Epidermal melanocyte (primary cell): Measurements from ENCODE around the gene RAB8A.

ENCODE experiments used
- DNase-seq: peaks from one replicate; pipeline ENCODE4 v3.0.0; 2011; ENCODE audit warnings: low spot score; ENCODE audit not compliant: insufficient read length

The RAB8A gene

DNA sequence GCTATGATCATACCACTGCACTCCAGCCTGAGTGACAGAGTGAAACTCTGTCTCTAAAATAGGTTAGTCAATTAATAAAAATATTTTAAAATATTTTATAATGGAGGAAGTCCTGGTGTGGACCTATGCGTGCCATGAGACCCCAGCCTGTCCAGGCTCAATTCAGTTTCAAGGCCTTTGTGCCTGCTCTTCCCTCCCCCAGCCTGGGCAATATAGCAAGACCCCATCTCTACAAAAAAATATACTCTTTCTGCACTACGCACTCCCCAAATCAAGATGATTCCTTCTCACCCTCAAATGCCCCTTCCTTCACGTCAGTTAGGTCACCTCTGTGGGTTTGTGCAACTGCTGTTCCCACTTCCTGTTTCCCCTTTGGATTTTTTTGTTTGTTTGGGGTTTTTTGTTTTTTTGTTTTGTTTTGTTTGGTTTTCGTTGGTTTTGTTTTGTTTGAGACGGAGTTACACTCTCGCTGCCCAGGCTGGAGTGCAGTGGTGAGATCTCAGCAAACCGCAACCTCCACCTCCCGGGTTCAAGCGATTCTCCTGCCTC, 30.4 kb downstream of the RAB8A start:
- no peak for DNase-seq

DNA sequence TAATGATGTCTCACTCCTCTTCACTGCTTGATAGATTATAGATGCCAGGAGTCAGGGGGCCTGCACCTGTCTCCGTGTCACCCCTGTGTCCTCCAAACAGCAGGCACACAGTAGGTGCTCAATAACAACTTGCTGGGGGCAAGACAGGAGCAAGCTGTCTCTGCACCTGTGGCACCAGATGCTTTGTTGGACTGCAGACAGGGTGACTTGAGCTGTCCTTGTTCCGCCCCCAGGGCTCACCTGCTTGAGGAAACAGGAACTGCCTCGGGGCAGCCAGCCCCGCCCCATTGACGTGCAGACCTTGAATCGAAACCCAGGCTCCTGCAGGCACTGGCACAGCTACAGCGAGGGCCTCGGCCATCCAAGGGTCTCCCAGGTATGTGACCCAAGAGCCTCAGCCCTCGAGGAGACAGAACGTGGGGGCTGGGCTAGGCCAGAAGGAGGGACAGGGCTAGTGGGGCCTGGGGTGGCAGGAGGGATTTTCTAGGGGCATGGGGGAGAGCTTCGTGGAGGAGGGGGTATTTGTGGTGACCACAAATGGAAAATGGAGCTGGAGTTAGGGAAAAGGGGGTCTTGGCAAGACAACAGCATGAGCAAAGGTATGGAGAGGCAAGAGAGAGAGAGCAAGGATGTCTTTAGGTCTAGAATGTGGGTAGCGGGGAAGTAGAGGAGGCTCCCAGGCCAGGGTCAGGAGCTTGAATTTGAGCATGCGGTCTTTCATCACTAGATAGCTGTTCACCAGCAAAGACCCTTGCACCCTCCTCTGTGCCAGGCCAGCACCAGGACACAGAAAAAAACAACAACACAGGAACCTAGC, 31.9 kb downstream of the RAB8A start, which contains the start of gene HSH2D:
HSH2D (plus strand) TSS at position 287 of the 817 bp plus-strand sequence. CDS start 5,066 bp downstream, outside the sequence.
- DNase-seq = no peak

DNA sequence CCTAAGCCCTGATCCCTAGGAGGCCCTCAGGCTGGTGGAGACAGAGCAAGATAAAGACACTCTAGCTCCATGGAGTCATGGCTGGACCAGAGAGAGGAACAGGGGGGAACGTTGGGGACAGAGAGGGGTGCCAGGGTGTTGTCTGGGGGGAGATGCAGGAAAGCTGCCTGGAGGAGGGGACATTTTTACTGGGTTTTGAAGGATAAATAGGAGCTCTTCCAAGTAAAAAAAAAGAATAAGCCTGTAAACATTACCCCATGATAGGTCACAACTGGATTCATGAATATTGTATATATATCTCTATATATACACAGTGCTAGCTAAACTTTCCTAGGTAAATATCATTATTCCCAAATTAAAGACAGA, 32.5 kb downstream of the RAB8A start:
- no peak for DNase-seq

DNA sequence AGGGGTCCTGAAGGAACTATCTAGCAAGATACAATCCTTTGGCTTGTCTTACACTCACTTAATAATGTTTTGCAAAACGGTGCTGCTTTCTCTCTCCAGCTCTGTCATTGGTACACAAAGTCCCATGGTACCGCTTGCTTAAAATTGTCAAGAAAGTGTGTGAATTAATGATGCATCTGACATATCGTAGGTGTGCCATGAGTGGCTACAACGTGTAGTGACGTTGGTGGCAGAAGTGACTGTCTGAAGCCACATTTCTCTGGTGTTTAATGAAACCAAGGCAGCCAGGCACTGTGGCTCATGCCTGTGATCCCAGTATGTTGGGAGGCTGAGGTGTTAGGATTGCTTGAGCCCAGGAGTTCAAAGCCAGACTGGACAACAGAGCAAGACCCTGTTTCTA, 34.4 kb downstream of the RAB8A start:
- DNase-seq = no peak

DNA sequence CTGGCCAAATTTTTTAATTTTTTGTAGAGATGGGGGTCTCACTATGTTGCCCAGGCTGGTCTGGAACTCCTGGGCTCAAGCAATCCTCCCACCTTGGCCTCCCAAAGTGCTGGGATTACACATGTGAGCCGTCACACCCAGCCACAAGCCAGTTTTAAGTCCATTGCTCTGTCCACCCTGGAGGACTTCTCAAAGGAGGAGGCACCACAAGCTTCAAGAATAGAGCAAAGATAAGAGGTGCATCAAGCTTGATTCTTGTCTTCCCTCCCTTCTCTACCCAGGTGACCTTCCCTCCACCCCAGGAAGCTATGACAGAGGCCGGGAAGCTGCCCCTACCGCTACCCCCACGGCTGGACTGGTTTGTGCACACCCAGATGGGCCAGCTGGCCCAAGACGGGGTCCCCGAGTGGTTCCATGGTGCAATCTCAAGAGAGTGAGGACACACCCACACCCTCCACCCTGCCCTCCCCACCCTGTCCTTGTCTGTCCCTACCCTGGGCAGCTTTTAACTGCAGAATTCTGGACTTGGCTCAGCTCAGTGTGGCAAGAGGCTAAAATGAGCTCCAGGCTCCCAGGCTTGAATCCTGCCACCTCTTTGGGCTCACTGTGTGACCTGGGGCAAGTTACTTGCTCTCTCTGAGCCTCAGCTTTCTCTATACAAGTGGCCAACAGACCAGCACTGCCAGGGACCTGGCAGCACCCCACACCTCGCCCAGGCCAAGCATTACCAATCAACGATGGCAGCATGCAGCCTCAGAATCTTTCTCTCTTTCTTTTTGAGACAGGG, 36.9 kb downstream of the RAB8A start:
- no peak for DNase-seq

DNA sequence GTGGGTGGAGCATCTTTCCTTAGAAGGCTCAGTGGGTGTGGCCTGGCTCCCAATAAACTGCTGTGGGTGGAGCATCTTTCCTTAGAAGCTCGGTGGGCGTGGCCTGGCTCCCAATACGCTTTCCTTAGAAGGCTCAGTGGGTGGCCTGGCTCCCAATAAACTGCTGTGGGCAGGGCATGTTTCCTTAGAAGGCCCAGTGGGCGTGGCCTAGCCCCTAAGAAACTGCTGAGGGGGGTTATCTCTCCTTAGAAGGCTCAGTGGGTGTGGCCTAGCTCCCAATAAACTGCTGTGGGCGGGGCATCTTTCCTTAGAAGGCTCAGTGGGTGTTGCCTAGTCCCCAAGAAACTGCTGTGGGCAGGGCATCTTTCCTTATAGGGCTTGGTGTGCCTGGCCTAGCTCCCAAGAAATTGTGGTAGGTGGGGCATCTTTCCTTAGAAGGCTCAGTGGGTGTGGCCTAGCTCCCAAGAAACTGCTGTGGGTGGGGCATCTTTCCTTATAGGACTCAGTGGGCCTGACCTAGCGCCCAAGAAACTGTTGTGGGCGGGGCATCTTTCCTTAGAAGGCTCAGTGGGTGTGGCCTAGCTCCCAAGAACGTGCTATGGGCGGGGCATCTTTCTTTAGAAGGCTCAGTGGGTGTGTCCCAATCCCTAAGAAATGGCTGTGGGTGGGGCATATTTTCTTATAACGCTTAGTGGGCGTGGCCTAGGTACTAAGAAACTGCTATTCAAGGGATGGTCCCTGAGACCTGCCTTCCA, 42.1 kb downstream of the RAB8A start:
- no peak for DNase-seq

DNA sequence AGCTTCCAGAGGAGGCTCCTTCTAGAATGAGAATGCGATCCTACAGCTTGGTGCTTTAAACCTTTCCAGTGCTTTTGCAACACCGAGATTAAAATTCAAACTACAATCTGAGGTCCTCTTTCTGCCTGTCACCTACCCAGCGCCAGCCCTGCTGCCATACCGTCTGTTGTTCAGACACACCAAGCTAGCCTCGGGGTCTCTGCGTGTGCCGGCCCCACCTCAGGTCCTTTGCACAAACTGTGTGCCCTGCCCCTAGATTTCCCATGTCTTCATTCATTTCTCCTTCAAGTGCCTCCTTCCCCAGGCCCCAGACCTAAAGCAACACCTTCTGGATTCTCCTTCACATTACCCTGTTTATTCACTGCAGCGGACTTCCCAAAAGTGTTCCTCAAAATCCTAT, 42.9 kb downstream of the RAB8A start:
- no peak for DNase-seq

DNA sequence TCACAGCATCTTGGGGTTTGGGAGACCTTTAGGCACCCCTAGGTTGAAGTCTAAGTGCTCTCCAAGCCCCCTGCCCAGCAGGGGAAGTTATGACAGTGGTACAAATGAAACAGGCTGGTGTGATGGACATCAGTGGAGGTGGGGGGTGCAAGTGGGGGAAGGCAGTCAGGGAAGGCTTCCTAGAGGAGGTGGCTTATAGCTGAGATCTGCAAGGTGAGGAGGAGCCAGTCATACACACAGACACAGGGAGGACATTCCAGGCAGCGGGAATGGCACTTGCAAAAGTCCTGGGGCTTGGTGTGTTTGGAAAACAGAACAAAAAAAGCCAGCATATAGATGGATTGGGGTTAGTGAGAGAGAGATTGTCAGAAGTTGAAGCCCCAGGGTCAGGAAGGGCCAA, 43.4 kb downstream of the RAB8A start:
- DNase-seq = no peak

DNA sequence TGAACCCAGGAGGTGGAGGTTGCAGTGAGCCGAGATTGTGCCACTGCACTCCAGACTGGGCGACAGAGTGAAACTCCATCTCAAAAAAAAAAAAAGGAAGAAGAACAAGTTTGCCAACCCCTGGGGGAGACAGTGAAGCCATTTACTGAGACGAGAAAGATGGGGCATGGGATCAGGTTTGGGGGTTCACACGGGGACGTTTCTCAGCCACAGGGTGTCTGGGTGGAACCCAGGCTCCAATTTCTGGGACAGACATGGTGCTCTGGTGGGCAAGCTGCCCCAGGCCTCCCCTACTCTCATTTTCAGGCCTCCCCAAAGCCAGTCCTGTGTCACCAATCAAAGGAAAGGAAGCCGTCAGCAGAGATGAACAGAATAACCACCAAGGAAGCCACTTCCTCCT, 45.2 kb downstream of the RAB8A start:
- DNase-seq = no peak

DNA sequence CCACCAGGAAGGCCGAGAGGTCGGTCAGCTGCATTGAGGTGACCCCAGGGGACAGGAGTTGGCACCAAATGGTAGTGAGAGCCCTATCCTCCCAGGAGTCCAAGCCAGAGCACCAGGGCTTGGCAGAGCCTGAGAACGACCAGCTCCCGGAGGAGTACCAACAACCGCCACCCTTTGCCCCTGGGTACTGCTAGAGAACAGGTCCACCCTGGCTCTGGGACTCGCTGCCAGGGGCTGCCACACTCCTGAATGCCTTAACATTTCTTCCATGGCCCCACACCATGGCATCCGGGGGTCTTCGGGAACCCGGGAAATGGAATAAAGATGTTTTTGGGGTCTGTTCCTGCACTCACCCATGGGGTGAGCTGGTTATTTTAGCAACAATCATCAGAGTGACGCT, 45.9 kb downstream of the RAB8A start:
- DNase-seq = no peak

DNA sequence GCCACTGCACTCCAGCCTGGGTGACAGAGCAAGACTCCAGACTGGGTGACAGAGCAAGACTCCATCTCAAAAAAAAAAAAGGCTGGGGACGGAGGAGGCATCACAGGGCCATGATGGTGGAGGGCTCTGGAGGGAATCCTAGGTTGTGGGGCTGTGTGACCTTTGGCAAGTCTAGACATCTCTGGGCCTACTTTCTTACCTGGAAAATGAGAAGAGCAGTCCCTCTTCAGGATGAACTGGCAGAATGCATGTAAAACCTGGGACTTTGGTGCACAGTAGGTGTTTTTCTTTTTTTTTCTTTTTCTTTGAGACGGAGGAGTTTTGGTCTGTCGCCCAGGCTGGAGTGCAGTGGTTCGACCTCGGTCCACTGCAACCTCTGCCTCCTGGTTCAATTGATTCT, 48.0 kb downstream of the RAB8A start:
- no peak for DNase-seq

DNA sequence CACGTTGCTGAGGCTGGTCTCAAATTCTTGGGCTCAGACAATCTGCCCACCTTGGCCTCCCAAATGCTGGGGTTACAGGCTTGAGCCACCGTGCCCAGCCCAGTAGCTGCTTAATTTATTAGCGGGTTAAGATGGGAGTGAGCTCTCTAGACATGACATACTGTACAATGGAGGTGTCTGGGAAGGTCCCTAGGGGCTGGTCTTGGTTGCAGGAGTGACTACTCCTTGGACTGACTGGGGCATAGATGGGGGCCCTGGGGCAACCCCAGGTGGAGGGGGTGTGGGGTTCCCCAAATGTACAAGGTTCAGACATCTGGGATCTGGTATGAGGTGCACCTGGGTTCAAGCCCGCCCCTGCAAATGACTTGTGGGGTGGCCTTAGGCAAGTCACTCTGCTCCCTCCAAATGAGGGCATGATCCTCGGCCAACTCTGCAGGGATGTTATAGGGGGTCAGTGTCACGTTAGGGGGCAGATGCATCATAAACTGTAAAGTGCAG, 48.8 kb downstream of the RAB8A start:
- no peak for DNase-seq

DNA sequence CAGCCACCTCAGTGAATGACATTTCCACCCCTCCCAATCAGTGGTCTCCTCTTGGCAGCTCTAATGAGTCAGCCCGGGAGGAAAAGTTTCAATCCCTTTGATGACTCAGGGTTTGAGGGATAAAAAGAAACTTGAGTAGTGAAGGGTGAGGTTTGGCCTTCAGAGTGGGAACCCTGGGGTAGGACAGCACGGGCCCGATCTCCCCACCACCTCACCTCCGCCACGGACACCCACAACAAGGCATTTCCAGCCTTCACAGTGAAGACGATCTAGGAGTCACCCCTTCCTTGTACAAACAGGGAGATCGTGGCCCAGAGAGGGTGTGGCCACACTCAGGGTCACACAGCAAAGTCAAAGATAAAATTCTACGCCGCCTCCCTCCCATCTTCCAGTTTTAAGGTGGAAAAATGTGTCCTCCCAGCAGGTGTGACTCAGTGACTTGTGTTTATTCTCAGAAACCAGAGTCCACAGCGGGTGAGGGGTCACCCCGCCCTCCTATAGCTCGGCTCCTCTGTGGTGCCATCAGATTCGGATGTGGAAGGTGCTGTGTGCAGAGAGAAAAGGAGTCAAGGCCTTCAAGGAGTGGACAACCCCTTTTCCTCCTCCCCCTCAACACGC, 49.4 kb downstream of the RAB8A start:
- no peak for DNase-seq

DNA sequence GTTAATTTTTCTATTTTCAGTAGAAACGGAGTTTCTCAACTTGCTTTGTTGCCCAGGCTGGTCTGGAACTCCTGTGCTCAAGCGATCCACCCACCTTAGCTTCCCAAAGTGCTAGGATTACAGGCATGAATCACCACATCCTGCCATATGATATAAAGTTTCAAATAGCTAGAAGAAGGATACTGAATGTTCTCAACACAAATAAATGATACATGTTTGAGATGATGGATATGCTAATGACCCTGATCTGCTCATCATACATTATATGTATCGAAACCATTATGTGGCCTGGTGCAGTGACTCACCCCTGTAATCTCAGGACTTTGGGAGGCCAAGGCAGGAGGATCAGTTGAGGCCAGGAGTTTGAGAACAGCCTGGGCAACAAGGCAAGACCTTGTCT, 50.2 kb downstream of the RAB8A start:
- DNase-seq = no peak

DNA sequence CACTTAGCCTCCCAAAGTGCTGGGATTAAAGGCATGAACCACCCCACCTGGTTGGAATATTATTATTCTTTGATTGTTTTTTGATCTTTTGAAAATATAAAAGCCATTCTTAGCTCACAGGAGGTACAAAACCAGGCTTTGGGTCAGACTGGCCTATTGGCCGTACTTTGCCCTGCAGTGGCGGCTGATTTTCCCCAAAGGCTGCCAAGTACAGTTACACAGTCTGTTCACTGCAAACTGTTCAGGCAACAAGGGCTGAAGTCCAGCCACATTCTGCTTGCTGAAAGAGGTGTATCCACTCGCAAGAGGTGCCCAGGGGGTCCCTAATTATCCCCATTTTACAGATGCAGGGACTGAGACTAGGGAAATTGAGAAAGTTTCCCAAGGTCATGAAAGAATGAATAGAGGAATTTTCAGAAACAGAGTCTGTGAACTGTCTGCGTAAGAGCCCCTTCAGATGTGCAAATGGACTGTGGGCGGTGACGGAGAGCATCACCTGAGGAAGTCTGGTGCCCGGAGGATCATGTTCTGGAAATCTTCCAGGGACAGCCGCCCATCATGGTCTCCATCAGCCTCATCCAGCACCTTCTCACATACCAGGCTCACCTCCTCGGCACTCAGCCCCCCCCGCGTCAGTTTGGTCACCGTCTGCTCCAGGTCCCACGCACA, 52.7 kb downstream of the RAB8A start:
- DNase-seq = no peak

DNA sequence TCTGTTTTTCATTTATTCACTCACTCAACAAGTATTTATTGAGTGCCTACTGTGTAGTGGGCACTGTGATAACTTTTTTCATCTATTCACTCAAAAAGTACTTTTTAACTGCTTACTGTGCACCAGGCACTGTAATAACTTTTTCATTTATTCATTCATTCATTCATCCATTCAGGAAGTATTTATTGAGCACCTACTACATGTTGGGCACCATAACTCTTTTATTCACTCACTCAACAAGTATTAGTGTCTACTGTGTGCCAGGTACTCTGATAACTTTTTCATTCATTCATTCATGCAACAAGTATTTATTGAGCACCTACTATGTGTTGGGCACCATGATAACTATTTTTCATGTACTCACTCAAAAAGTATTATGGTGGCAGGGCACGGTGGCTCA, 54.7 kb downstream of the RAB8A start:
- no peak for DNase-seq

DNA sequence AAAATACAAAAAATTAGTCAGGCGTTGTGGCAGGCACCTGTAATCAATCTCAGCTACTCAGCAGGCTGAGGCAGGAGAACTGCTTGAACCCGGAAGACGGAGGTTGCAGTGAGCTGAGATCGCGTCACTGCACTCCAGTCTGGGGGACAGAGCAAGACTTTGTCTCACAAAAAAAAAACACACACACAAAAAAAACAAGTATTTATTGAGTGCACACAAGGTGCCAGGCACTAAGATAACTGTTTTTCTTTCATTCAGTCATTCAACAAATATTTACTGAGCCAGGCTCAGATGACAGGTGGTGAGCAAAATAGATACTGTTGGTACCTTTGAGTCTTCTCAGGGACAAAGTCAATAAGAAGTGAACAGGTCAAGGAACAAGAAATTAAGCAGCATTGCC, 55.4 kb downstream of the RAB8A start:
- DNase-seq = no peak

DNA sequence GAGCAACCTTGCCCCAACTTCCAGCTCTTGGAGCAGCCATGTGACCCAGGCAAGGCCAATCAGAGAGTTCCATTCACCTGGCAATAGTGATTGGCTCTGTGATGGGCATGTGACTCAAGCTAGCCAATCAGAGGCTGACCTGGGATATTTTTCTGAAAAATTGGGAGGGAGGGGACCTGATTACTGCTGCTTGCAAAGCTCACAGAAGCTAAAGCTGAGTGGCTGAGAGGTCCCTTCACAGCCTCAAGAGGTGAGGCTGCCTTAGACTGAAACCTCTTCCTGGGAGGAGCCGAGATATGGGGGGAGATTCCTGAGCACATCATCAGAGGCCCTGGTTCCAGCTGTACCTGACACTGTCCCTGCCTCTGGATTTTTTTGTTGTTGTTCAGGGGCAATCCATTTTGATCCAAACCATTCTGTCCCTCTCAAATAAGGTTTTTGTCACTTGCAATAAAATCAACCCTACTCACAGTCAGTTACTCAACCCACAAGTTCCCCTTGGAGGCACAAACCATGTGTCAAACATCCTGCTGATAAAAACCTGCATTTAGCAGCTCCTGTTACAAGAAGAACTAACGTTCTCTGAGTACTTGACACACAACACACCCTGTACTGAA, 56.9 kb downstream of the RAB8A start:
- DNase-seq = no peak

DNA sequence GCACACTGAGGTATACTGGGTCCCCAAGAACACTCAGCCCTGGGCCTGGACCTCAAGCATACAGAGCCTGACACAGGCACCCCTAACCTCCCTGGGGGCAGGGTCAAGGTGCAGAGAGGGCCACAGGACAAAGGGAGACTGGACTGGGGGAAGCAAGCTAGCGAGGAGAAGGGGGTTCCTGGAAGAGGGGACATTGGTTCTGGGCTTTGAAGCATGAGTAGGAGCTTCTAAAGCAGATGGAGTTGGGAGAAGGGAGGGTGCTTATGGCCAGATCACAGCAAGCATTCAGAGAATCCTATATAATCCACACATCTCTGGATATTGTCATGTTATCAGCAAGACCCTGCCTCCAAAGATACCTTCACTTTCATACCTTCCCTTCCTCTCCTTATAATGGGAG, 58.4 kb downstream of the RAB8A start:
- DNase-seq = no peak

DNA sequence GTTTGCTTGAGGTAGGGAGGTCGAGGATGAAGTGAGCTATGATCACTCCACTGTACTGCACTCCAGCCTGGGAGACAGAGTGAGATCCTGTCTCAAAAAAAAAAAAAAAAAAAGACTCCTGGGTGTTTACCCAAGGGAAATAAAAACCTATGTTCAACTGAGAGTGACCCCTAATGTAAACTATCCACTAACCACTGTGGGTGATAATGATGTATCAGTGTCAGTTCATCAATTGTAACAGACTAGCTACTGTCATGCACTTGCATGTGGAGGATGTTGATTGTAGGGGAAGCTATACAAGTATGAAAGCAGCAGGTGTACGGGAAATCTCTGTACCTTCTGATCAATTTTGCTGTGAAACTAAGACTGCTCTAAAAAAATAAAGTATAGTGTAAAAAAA, 64.3 kb downstream of the RAB8A start:
- DNase-seq = no peak
